ENCODE data around the gene CLASP2.

CLASP2 gene

DNA sequence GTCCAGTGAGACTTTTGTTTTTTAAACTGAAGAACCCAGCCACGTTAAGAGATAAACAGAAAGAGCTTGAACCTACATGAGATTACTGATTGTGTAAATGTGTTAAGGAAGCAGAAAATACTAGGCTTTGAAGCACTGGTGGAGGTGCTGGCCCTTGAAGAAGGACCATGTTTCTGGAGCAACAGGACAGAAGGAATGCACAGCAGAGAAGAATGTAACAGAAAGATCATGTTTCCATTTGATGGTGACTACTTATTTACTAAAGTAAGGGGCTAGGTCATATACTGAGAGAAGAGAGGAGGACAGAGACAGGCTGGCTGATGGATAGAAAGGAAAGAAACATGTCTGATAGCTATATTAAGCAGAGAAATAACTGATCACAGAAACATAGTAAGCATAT lies 88.8 kb downstream of the CLASP2 start:
- Histone ChIP-seq H3K27me3 (ENCODE audit: control insufficient read depth, insufficient read depth, low read length) (no peaks in the 10 kb centered on the region), H3K9me3 (ENCODE audit: control insufficient read depth, insufficient read depth, low read length) (no peaks in the 10 kb centered on the region), H3K4me3 (ENCODE audit: low read depth, low read length) (no peak overlapping the region), H3K4me1 (ENCODE audit: control insufficient read depth, insufficient read depth, low read length) (no peaks in the 10 kb centered on the region), H3K9ac (ENCODE audit: low read depth, low read length) (no peak overlapping the region), H3K36me3 (ENCODE audit: control insufficient read depth, insufficient read depth, low read length) (no peaks in the 10 kb centered on the region)

DNA sequence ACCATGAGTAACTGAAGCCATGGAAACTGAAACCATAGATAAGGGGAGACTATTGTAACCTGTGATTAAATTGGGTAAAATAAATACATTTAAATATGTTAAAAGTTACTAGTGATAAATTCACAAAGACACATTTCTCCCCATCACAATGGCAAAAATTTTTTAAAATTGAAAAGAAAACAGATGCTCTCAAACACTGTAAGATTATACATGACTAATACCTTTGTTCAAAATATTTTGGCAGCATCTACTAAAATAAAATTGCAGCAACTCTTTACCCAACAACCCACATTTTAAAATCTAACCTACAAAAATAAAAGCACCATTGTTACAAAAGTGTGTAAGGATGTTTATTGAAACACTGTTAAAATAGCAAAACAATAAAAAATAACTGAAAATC lies 93.3 kb downstream of the CLASP2 start:
- Histone ChIP-seq H3K4me3 (ENCODE audit: low read depth, low read length) (no peak overlapping the region), H3K4me1 (ENCODE audit: control insufficient read depth, insufficient read depth, low read length) (no peaks in the 10 kb centered on the region), H3K9ac (ENCODE audit: low read depth, low read length) (no peak overlapping the region), H3K36me3 (ENCODE audit: control insufficient read depth, insufficient read depth, low read length) (no peaks in the 10 kb centered on the region), H3K27me3 (ENCODE audit: control insufficient read depth, insufficient read depth, low read length) (no peaks in the 10 kb centered on the region), H3K9me3 (ENCODE audit: control insufficient read depth, insufficient read depth, low read length) (no peaks in the 10 kb centered on the region)

DNA sequence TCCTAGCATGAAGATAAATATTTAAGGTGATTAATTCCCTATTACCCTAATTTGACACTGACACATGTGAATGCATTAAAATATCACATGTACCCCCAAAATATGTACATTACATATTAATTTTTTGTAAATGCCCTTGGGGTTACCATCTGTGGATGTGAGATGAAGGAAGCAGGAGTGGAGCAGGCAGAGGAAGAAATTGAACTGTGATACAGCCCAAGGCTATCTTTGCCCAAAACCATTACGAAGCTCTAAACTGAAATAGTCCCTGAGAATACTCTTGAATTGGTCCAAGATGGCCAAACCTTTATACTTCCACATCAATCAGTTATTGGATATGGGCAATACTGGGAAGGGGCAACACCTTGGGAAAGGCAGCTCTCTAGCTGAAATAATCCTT lies 105.0 kb downstream of the CLASP2 start:
- H3K9ac ChIP-seq (ENCODE audit: low read depth, low read length) = no peak overlapping the region
- H3K27me3 ChIP-seq (ENCODE audit: control insufficient read depth, insufficient read depth, low read length) = no peaks in the 10 kb centered on the region
- no peaks in the 10 kb centered on the region for H3K9me3 ChIP-seq (ENCODE audit: control insufficient read depth, insufficient read depth, low read length)
- no peak overlapping the region for H3K4me3 ChIP-seq (ENCODE audit: low read depth, low read length)
- peaks cover 7% of the 10 kb centered on the region for H3K4me1 ChIP-seq (ENCODE audit: control insufficient read depth, insufficient read depth, low read length)
- H3K36me3 ChIP-seq (ENCODE audit: control insufficient read depth, insufficient read depth, low read length) = no peaks in the 10 kb centered on the region

DNA sequence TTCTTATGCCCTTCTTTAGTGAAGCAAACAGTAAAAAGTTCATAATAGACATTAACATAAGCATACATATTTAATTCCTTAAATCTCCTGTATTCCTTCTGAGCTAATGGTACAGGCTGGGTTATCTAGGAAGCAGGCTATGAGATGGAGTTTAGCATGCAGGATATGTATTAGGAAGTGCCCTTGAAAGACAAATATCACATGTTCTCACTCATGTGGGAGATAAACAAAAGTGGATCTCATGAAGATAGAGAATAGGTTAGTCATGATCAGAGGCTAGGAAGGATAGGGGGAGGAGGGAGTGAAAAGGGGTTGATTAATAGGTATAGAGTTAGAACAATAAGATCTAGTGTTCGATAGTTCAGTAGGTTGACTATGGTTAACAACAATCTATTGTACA lies 105.4 kb downstream of the CLASP2 start:
- Histone ChIP-seq H3K4me1 (ENCODE audit: control insufficient read depth, insufficient read depth, low read length) (peaks cover 7% of the 10 kb centered on the region), H3K9ac (ENCODE audit: low read depth, low read length) (no peak overlapping the region), H3K4me3 (ENCODE audit: low read depth, low read length) (no peak overlapping the region), H3K36me3 (ENCODE audit: control insufficient read depth, insufficient read depth, low read length) (no peaks in the 10 kb centered on the region), H3K9me3 (ENCODE audit: control insufficient read depth, insufficient read depth, low read length) (no peaks in the 10 kb centered on the region), H3K27me3 (ENCODE audit: control insufficient read depth, insufficient read depth, low read length) (no peaks in the 10 kb centered on the region)

DNA sequence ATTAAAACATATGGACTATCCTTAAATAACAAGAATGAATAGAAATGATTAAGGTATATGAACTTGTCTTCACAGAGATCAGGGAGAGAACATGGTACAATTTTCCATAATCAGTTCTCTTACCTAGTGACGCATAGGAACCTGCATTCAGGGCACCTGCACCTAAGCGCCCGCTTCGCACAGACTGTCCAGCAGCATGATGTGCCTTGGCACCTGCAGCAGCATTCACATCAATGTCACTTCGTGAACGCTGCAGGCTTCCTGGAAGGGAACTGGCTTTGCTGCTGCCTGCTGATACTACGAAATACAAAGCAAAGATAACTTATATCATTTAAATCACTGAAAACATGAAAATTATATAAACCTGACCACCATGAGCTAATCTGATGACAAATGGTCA lies 115.2 kb downstream of the CLASP2 start:
- peaks cover 9% of the 10 kb centered on the region for H3K36me3 ChIP-seq (ENCODE audit: control insufficient read depth, insufficient read depth, low read length)
- no peak overlapping the region for H3K9ac ChIP-seq (ENCODE audit: low read depth, low read length)
- no peaks in the 10 kb centered on the region for H3K4me1 ChIP-seq (ENCODE audit: control insufficient read depth, insufficient read depth, low read length)
- no peaks in the 10 kb centered on the region for H3K27me3 ChIP-seq (ENCODE audit: control insufficient read depth, insufficient read depth, low read length)
- no peaks in the 10 kb centered on the region for H3K9me3 ChIP-seq (ENCODE audit: control insufficient read depth, insufficient read depth, low read length)
- H3K4me3 ChIP-seq (ENCODE audit: low read depth, low read length) = no peak overlapping the region

DNA sequence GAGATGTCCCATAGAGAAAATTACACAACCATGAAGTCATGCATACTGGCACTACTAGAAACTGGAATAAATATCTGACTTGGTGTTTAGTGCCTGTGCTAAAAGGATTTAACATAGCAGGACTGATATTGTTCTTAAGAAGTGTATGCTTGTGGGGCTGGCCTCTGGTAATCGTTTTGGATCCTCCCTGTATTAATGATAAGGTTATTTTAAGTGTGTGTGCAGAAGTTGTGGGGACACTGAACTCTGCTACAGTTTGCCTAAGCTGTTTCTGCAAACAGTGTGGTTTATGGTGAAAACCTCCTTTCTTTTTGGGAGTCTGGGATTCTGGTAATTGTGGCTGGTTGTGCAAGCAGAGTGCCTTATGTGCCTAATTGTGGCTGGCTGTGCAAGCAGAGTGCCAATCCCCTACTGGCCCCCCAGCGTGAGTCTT lies 120.8 kb downstream of the CLASP2 start:
- Histone ChIP-seq H3K4me3 (ENCODE audit: low read depth, low read length) (no peak overlapping the region), H3K36me3 (ENCODE audit: control insufficient read depth, insufficient read depth, low read length) (no peaks in the 10 kb centered on the region), H3K9me3 (ENCODE audit: control insufficient read depth, insufficient read depth, low read length) (no peaks in the 10 kb centered on the region), H3K9ac (ENCODE audit: low read depth, low read length) (no peak overlapping the region), H3K4me1 (ENCODE audit: control insufficient read depth, insufficient read depth, low read length) (no peaks in the 10 kb centered on the region), H3K27me3 (ENCODE audit: control insufficient read depth, insufficient read depth, low read length) (no peaks in the 10 kb centered on the region)

DNA sequence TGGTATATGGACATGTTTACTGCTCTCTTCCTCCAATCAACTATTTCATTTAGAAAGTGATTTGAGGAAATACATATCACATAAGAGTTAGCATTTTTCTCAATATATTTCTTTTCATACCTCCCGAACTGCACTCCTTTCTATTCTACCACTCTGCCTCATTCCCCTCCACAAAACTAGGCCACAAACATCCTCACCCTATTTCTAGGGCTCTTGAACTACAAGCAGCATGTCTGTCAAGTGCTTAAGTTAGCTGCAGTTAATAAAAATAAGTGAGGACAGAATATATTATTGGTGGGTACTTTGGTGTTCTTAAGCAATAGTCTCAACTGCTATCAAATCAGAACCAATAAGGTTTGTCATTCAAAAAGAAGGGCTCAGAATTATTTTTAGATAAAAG lies 125.1 kb downstream of the CLASP2 start:
- no peaks in the 10 kb centered on the region for H3K9me3 ChIP-seq (ENCODE audit: control insufficient read depth, insufficient read depth, low read length)
- H3K36me3 ChIP-seq (ENCODE audit: control insufficient read depth, insufficient read depth, low read length) = no peaks in the 10 kb centered on the region
- no peaks in the 10 kb centered on the region for H3K4me1 ChIP-seq (ENCODE audit: control insufficient read depth, insufficient read depth, low read length)
- no peak overlapping the region for H3K4me3 ChIP-seq (ENCODE audit: low read depth, low read length)
- no peak overlapping the region for H3K9ac ChIP-seq (ENCODE audit: low read depth, low read length)
- no peaks in the 10 kb centered on the region for H3K27me3 ChIP-seq (ENCODE audit: control insufficient read depth, insufficient read depth, low read length)

DNA sequence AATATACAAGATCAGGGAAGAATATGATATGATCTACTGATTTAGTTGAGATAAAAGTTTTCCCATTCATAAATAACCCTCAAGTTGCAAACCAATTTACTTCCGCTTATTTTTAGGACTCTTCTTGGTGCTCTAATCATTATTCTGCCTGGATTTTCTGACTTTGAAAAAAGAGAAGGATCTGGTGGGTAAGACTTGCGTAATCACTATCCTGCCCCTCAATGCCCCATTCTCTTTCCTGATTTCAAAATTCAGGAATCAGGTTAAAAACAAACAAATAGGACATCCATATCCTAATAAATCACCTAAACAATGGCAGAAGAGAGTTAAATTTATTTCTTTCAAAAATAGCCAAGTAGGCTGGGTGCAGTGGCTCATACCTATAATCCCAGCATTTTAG lies 127.5 kb downstream of the CLASP2 start:
- Histone ChIP-seq H3K36me3 (ENCODE audit: control insufficient read depth, insufficient read depth, low read length) (no peaks in the 10 kb centered on the region), H3K4me3 (ENCODE audit: low read depth, low read length) (no peak overlapping the region), H3K9me3 (ENCODE audit: control insufficient read depth, insufficient read depth, low read length) (no peaks in the 10 kb centered on the region), H3K4me1 (ENCODE audit: control insufficient read depth, insufficient read depth, low read length) (no peaks in the 10 kb centered on the region), H3K9ac (ENCODE audit: low read depth, low read length) (no peak overlapping the region), H3K27me3 (ENCODE audit: control insufficient read depth, insufficient read depth, low read length) (no peaks in the 10 kb centered on the region)

DNA sequence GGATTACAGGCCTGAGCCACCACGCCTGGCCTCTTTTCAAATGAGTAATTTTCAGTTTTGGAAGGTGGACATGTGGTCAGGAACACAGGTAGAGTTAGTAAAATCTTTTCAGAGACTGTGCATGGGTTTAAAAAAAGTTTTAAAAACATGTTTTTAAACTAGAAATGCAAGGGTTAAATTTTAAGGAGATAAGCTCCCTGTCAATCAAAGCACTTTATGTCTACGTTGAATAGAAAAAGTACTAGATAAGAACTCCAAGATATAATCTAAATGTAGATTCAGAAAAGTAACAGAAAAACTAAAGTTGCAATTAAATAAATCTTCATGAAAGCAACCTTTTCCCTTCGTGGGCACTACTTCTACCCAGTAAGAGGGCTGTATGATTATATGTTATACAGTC lies 131.7 kb downstream of the CLASP2 start:
- Histone ChIP-seq H3K27me3 (ENCODE audit: control insufficient read depth, insufficient read depth, low read length) (no peaks in the 10 kb centered on the region), H3K4me3 (ENCODE audit: low read depth, low read length) (no peak overlapping the region), H3K4me1 (ENCODE audit: control insufficient read depth, insufficient read depth, low read length) (peaks cover 8% of the 10 kb centered on the region), H3K9ac (ENCODE audit: low read depth, low read length) (no peak overlapping the region), H3K9me3 (ENCODE audit: control insufficient read depth, insufficient read depth, low read length) (no peaks in the 10 kb centered on the region), H3K36me3 (ENCODE audit: control insufficient read depth, insufficient read depth, low read length) (no peaks in the 10 kb centered on the region)

DNA sequence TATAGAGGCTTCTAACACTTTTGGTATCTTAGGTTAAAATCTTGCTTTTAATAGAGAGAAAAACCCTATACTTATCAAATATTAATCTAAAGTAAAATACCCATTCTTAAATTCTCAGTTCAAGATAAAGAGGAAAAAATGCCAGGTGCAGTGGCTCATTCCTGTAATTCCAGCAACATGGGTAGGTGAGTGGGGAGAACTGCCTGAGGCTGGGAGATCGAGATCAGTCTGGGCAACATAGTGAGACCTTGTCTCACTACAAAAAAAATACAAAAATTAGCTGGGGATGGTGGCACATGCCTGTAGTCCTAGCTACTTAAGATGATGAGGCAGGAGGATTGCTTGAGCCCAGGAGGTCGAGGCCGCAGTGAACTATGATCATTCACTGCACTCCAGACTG lies 135.8 kb downstream of the CLASP2 start:
- Histone ChIP-seq H3K4me3 (ENCODE audit: low read depth, low read length) (no peak overlapping the region), H3K4me1 (ENCODE audit: control insufficient read depth, insufficient read depth, low read length) (peaks cover 26% of the 10 kb centered on the region), H3K9me3 (ENCODE audit: control insufficient read depth, insufficient read depth, low read length) (no peaks in the 10 kb centered on the region), H3K27me3 (ENCODE audit: control insufficient read depth, insufficient read depth, low read length) (no peaks in the 10 kb centered on the region), H3K36me3 (ENCODE audit: control insufficient read depth, insufficient read depth, low read length) (no peaks in the 10 kb centered on the region), H3K9ac (ENCODE audit: low read depth, low read length) (no peak overlapping the region)

DNA sequence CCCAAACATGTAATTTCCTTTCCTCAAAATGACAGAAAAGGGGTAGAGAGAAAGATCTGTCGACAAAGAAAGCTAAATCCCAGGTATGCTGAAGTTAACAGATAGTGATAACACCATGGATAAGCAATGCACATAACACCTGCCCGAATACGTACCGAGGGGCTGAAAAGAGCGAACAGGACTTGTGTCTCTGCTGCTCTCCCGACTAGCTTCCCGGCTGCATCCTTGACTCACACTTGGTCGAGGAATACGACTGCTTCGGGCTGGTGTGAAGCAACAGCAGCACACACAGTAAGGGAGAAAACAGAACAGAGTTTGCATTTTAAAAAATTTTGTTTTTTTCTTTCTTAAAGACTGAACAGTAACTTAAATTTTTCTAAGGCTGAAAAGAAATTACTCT lies 136.4 kb downstream of the CLASP2 start:
- no peak overlapping the region for H3K4me3 ChIP-seq (ENCODE audit: low read depth, low read length)
- H3K27me3 ChIP-seq (ENCODE audit: control insufficient read depth, insufficient read depth, low read length) = no peaks in the 10 kb centered on the region
- no peak overlapping the region for H3K9ac ChIP-seq (ENCODE audit: low read depth, low read length)
- no peaks in the 10 kb centered on the region for H3K9me3 ChIP-seq (ENCODE audit: control insufficient read depth, insufficient read depth, low read length)
- no peaks in the 10 kb centered on the region for H3K36me3 ChIP-seq (ENCODE audit: control insufficient read depth, insufficient read depth, low read length)
- H3K4me1 ChIP-seq (ENCODE audit: control insufficient read depth, insufficient read depth, low read length) = peaks cover 29% of the 10 kb centered on the region

DNA sequence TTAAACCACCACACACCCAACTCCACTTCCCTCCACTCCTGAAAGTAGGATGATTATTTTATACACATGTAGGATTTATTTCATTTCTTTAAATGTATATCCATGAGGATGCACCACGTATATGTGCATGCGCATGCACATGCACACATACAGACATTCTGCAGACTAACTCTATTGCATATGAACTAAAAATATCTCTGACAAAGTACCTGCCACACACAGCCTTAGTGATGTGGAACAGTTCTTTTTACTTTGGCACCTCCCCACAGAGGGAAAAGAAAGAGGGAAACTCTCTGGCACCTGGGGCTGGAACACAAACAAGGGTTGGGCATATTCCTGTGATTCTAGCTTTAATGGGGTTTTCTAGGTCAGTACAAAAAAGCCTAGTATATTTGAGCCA lies 138.2 kb downstream of the CLASP2 start:
- Histone ChIP-seq H3K36me3 (ENCODE audit: control insufficient read depth, insufficient read depth, low read length) (no peaks in the 10 kb centered on the region), H3K4me1 (ENCODE audit: control insufficient read depth, insufficient read depth, low read length) (peaks cover 36% of the 10 kb centered on the region), H3K9me3 (ENCODE audit: control insufficient read depth, insufficient read depth, low read length) (no peaks in the 10 kb centered on the region), H3K9ac (ENCODE audit: low read depth, low read length) (no peak overlapping the region), H3K27me3 (ENCODE audit: control insufficient read depth, insufficient read depth, low read length) (no peaks in the 10 kb centered on the region), H3K4me3 (ENCODE audit: low read depth, low read length) (no peak overlapping the region)

DNA sequence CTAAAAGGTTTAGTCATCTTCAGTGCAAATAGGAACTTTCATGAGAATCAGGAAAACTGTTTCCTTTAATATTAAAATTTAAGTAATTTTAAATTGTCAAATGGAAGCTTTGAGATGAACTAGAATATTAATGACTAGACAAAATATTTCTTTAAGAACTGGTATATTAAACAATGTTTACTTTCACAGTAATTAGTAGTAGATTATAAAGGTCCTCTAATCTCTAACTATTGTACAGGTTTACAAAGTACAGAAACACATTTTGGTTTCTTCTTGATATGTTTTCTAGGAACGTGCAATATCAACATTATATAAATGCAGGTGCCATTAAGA lies 138.9 kb downstream of the CLASP2 start:
- H3K9ac ChIP-seq (ENCODE audit: low read depth, low read length) = no peak overlapping the region
- no peaks in the 10 kb centered on the region for H3K9me3 ChIP-seq (ENCODE audit: control insufficient read depth, insufficient read depth, low read length)
- H3K36me3 ChIP-seq (ENCODE audit: control insufficient read depth, insufficient read depth, low read length) = no peaks in the 10 kb centered on the region
- no peak overlapping the region for H3K4me3 ChIP-seq (ENCODE audit: low read depth, low read length)
- H3K27me3 ChIP-seq (ENCODE audit: control insufficient read depth, insufficient read depth, low read length) = no peaks in the 10 kb centered on the region
- H3K4me1 ChIP-seq (ENCODE audit: control insufficient read depth, insufficient read depth, low read length) = peaks cover 36% of the 10 kb centered on the region
